Kidney (tissue), 14 donors: ENCODE measurements around the gene SMYD3. TPM values are rescaled to one million over a fixed set of nuclear protein-coding genes. Genes with fewer than 3 reads are reported as not detected.
"Not testable (repeated sequence)": the region's sequence is repeated elsewhere in the genome, so short reads cannot be mapped to it uniquely, and the experiment has no call there.

Source experiments
- DNase-seq, 5 donors: peaks; one replicate each; pipeline ENCODE4 v3.0.0-alpha.2; 2013 to 2020
- FAIRE-seq: peaks from 2 replicates; lab custom pipeline; 2012; peaks lifted over from hg19 to GRCh38; lab: Jason Lieb, UNC
- H3K27ac ChIP-seq, 2 donors: one replicate each; pipeline ENCODE4 v1.7.0; 2013; ENCODE audit warnings: low read depth in 2 of 2, low read length in 2 of 2, inconsistent platforms in 1 of 2
- H3K27me3 ChIP-seq: one replicate; pipeline ENCODE4 v1.7.1; 2013; ENCODE audit warnings: low read length, inconsistent platforms; ENCODE audit not compliant: control insufficient read depth, insufficient read depth
- H3K36me3 ChIP-seq, 3 donors: one replicate each; pipeline versions ENCODE4 v1.7.0 to v1.7.1; 2013; ENCODE audit warnings: low read length in 3 of 3, control low read depth in 1 of 3, inconsistent platforms in 1 of 3; ENCODE audit not compliant: insufficient read depth in 3 of 3, control insufficient read depth in 2 of 3
- H3K4me1 ChIP-seq, 3 donors: one replicate each; pipeline versions ENCODE4 v1.7.0 to v1.7.1; 2013; ENCODE audit warnings: low read length in 3 of 3, inconsistent platforms in 1 of 3, low read depth in 1 of 3; ENCODE audit not compliant: control insufficient read depth in 2 of 3, insufficient read depth in 2 of 3
- H3K4me3 ChIP-seq, 3 donors: one replicate each; pipeline versions ENCODE4 v1.7.0 to v1.8.1; 2013; ENCODE audit warnings: low read length in 3 of 3, control low read depth in 1 of 3, inconsistent platforms in 1 of 3
- H3K9ac ChIP-seq, 3 donors: one replicate each; pipeline versions ENCODE4 v1.7.0 to v1.7.1; 2013; ENCODE audit warnings: low read length in 3 of 3, control low read depth in 1 of 3, inconsistent platforms in 1 of 3
- H3K9me3 ChIP-seq, 3 donors: one replicate each; pipeline versions ENCODE4 v1.7.0 to v1.7.1; 2013; ENCODE audit warnings: low read length in 3 of 3, control low read depth in 1 of 3, inconsistent platforms in 1 of 3; ENCODE audit not compliant: control insufficient read depth in 2 of 3, insufficient read depth in 1 of 3
- CTCF ChIP-seq: IDR thresholded peaks from 3 replicates; pipeline ENCODE4 v1.5.1; 2012; ENCODE audit warnings: mild to moderate bottlenecking, moderate library complexity, borderline replicate concordance; ENCODE audit not compliant: insufficient read depth; ENCODE audit errors: extremely low read depth
- intact Hi-C: fragments of 100-400 bp; cut with DNase I; formaldehyde crosslinking; loops from one replicate; pipeline ENCODE4 v1.11.1; 2022
- polyA plus RNA-seq: library from polyadenylated mRNA; stranded (reverse); fragments of 350-450 nt; fragmentation: Illumina TruSeq; extraction: RNeasy Lipid Tissue Mini Kit (QIAGEN cat#74804); gene quantifications from one replicate; pipeline ENCODE4 v1.2.3, GENCODE V29; 2014; ENCODE audit warnings: low read depth, low replicate concordance; ENCODE audit not compliant: insufficient read depth
- total RNA-seq: library from RNA; stranded (reverse); fragmentation: NEBNext Ultra II Directional; extraction: Animal tissue kit (Norgen Biotek cat#: 25700); gene quantifications from one replicate; pipeline ENCODE4 v1.2.1, GENCODE V29; 2021
- donor health status: control.
- donor health status: control.
- donor health status: control.
- donor health status: control.
- donor health status: control.
- donor health status: DM: yes; HTN: yes; CAD: no.
- donor health status: Normal renal cell carcinoma (clear cell type).

The SMYD3 gene
- total and polyA plus RNA-seq, 2 donors from 2014 or later = 23.3 to 23.9 TPM

DNA sequence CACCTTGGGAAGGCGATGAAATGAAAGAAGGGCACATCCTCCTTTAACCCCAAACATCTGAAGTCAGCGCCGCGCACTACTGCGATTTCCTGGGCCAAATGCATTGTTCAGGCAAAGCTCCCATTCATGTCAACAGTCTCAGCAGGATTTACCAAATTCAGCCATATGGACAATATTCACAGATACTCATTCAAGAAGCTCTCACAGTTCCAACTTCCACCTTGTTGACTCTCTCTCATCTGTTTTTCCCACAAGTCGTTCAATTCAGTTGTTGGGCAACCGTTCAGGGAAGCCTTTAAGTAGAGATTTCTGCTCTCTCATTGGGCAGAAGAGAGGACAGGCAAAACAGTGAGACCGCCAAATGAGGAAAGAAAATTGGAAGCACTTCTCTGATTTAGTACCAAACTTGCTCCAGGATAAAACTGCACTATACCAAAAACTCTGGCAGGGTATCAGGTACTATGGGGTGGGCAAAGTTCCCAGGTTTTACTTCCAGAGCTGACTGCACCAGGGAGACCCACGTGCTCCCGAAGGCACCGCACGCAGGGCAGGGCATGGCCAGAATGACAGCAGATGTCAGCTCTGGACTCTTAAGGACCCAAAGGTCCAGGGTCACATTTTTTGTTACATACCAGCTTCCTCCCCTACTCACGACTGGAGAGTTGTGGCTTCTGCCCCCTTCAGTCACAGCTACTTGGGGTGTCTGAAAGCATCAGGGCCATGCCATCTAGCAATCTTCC is 683.5 kb downstream of the SMYD3 start:
- TF ChIP-seq CTCF = no peak
- no peak for DNase-seq
- no peak overlapping the region for H3K9ac ChIP-seq
- FAIRE-seq = no peak
- no peaks in the 10 kb centered on the region for H3K9me3 ChIP-seq
- no peaks in the 10 kb centered on the region for H3K27me3 ChIP-seq
- H3K36me3 ChIP-seq = no peaks in the 10 kb centered on the region
- no peak overlapping the region for H3K4me3 ChIP-seq
- no peak overlapping the region for H3K27ac ChIP-seq
- intact Hi-C loops = no loop called here
- no peaks in the 10 kb centered on the region for H3K4me1 ChIP-seq

DNA sequence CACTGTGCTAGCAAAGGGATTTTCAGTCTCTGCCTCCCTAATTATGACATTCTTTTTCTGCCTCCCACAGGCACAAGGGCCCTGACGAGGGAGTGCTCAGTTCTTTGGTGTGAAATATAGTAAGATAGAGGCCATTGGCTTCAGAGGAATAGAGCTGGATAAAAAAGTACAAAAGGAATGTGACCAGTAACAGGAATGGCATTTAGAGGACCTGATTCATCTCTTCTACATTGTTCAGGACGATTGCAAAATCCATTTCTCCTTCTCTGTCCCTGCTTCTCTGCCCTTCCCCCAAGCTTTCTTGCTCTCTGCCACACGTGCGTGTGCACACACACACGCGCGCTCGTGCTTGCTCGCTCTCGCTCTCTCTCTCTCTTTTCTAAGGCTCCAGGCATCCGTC is 684.1 kb downstream of the SMYD3 start:
- no peaks in the 10 kb centered on the region for H3K9me3 ChIP-seq
- H3K4me1 ChIP-seq = no peaks in the 10 kb centered on the region
- no peaks in the 10 kb centered on the region for H3K27me3 ChIP-seq
- H3K4me3 ChIP-seq = no peak overlapping the region
- no peak for TF ChIP-seq CTCF
- intact Hi-C loops = no loop called here
- no peak overlapping the region for H3K9ac ChIP-seq
- H3K27ac ChIP-seq = no peak overlapping the region
- H3K36me3 ChIP-seq = no peaks in the 10 kb centered on the region
- no peak for FAIRE-seq
- no peak for DNase-seq

GRCh38 chr1:245818363-245818762 is 688.7 kb downstream of the SMYD3 start:
- H3K27ac ChIP-seq, H3K36me3 ChIP-seq, H3K9me3 ChIP-seq, H3K27me3 ChIP-seq, H3K9ac ChIP-seq, FAIRE-seq, intact Hi-C loops, H3K4me1 ChIP-seq, H3K4me3 ChIP-seq, DNase-seq: not testable (repeated sequence)

GRCh38 chr1:245816496-245816895 is 690.6 kb downstream of the SMYD3 start:
- FAIRE-seq = not testable (repeated sequence)

More at GRCh38 chr1:245816496-245816895, 690.6 kb downstream of the SMYD3 start:
- H3K9ac ChIP-seq, H3K36me3 ChIP-seq, H3K4me3 ChIP-seq, H3K27me3 ChIP-seq, DNase-seq, H3K4me1 ChIP-seq, H3K9me3 ChIP-seq, intact Hi-C loops, H3K27ac ChIP-seq: not testable (repeated sequence)
